IPS-15b (cell line): ENCODE measurements around the gene OR51E1.
A peak's percentile ranks its signal among the peaks of the same experiment; 100 is the strongest.

Experiments
- H3K27me3 ChIP-seq: one replicate; pipeline ENCODE4 v1.6.1; 2013; ENCODE audit warnings: low read length; ENCODE audit not compliant: control insufficient read depth, insufficient read depth
- H3K36me3 ChIP-seq: one replicate; pipeline ENCODE4 v1.6.1; 2013; ENCODE audit warnings: low read length; ENCODE audit not compliant: control insufficient read depth, insufficient read depth
- H3K4me1 ChIP-seq: one replicate; pipeline ENCODE4 v1.6.1; 2013; ENCODE audit warnings: mild to moderate bottlenecking, low read length; ENCODE audit not compliant: control insufficient read depth, insufficient read depth
- H3K4me3 ChIP-seq: one replicate; pipeline ENCODE4 v1.5.1; 2013; ENCODE audit warnings: low read depth, low read length
- H3K9ac ChIP-seq: one replicate; pipeline ENCODE4 v1.6.1; 2013; ENCODE audit warnings: low read depth, mild to moderate bottlenecking, low read length
- H3K9me3 ChIP-seq: one replicate; pipeline ENCODE4 v1.6.1; 2013; ENCODE audit warnings: mild to moderate bottlenecking, low read length; ENCODE audit not compliant: control insufficient read depth, insufficient read depth

OR51E1 gene

DNA sequence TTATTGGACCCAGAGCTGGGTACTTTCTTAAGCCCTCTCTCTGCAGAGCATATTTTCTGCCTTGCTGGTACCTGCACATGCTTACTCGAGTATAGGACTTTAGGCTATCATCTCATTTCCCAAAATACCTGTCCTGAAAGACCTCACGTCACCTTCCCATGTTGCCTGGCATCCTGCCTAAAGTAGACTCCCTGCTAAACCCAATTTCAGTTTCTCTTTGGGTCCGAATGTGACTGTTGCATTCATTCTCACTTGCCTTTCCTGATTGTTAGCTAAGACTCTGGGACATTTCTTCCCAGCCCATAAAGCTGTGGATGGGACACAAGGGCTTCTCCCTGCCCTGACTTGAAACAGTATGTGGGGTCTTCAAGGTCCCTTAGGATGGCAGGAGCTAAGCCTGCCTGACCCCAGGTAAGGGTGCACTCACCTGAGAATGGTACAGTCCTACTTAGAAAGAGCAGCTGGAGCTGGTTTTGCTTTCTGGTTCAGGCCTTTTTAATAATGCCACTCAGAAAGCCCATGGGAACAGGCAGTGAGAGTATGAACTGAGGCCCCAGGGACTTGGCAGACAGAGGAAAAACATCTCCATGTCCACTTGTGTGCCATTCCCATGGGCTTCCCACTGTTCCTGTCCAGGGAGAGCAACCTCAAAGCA lies 41.0 kb downstream of the OR51E1 start:
- no peaks in the 10 kb centered on the region for H3K9me3 ChIP-seq
- no peaks in the 10 kb centered on the region for H3K4me1 ChIP-seq
- H3K9ac ChIP-seq = no peak overlapping the region
- H3K4me3 ChIP-seq = no peak overlapping the region
- H3K27me3 ChIP-seq = no peaks in the 10 kb centered on the region
- H3K36me3 ChIP-seq = no peaks in the 10 kb centered on the region

GRCh38 chr11:4695442-4695841 lies 51.7 kb downstream of the OR51E1 start:
- H3K4me3 ChIP-seq = no peak overlapping the region
- H3K4me1 ChIP-seq = no peaks in the 10 kb centered on the region
- H3K27me3 ChIP-seq = no peaks in the 10 kb centered on the region
- no peaks in the 10 kb centered on the region for H3K36me3 ChIP-seq
- no peak overlapping the region for H3K9ac ChIP-seq
- no peaks in the 10 kb centered on the region for H3K9me3 ChIP-seq

DNA sequence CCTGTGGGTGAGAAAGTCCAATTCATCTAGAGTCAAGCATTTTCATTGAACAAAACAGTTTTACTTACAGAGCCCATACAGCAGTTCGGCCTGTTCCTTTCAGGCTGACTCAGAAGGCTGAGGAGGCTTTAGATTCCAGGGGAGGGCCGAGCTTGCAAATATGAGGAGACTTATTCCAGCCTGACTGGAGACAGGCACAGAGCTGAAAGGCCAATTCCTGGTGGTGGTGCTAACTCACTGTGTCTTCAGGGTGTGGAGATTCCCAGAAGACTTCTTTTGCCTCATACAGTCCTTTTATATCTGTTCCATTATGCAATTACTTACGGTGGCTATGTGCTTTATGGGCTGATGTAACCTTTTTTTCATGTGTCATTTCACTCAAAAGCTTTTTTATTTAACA lies 53.8 kb downstream of the OR51E1 start, which contains the start of gene OR51E2:
Gene OR51E2, minus strand, starts transcription at position 269 of the 400 bp plus-strand sequence. CDS start 15,142 bp downstream, outside the sequence.
- Histone ChIP-seq H3K27me3 (no peaks in the 10 kb centered on the region), H3K9me3 (no peaks in the 10 kb centered on the region), H3K9ac (no peak within 1 kb of the TSS), H3K36me3 (no peaks in the 10 kb centered on the region), H3K4me3 (no peak within 1 kb of the TSS), H3K4me1 (no peaks in the 10 kb centered on the region)

GRCh38 chr11:4699697-4700435 lies 56.1 kb downstream of the OR51E1 start:
- Histone ChIP-seq H3K27me3 (no peaks in the 10 kb centered on the region), H3K9ac (no peak overlapping the region), H3K36me3 (no peaks in the 10 kb centered on the region), H3K4me3 (no peak overlapping the region), H3K4me1 (peaks cover 10% of the 10 kb centered on the region), H3K9me3 (no peaks in the 10 kb centered on the region)

DNA sequence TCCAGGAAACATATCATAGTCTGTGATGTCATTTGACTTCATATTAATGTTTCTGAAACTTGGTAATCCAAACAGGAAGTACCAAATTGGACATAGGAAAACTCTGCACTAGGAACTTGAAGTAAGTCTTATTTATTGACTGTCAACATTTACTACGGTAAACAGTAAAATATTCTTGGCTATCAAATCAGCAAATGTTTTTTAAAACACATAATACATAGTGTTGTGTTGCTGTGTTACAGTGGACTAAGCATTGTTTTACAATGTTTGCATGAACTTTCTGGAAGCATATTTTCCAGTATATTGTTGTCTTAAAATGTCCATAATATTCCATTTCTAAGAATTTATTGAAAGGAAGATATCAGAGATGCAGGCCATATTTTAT lies 56.6 kb downstream of the OR51E1 start:
- Histone ChIP-seq H3K4me1 (peaks cover 13% of the 10 kb centered on the region), H3K36me3 (no peaks in the 10 kb centered on the region), H3K9ac (no peak overlapping the region), H3K27me3 (no peaks in the 10 kb centered on the region), H3K4me3 (no peak overlapping the region), H3K9me3 (no peaks in the 10 kb centered on the region)

GRCh38 chr11:4704054-4704789 lies 60.4 kb downstream of the OR51E1 start, which contains the start of gene MMP26:
Gene MMP26, plus strand, starts transcription at chr11:4704784.
- no peaks in the 10 kb centered on the region for H3K36me3 ChIP-seq
- H3K4me1 ChIP-seq = peaks cover 13% of the 10 kb centered on the region
- H3K9me3 ChIP-seq = no peaks in the 10 kb centered on the region
- peak within 1 kb of the TSS; percentile 20 for H3K4me3 ChIP-seq
- no peak within 1 kb of the TSS for H3K9ac ChIP-seq
- H3K27me3 ChIP-seq = no peaks in the 10 kb centered on the region

DNA sequence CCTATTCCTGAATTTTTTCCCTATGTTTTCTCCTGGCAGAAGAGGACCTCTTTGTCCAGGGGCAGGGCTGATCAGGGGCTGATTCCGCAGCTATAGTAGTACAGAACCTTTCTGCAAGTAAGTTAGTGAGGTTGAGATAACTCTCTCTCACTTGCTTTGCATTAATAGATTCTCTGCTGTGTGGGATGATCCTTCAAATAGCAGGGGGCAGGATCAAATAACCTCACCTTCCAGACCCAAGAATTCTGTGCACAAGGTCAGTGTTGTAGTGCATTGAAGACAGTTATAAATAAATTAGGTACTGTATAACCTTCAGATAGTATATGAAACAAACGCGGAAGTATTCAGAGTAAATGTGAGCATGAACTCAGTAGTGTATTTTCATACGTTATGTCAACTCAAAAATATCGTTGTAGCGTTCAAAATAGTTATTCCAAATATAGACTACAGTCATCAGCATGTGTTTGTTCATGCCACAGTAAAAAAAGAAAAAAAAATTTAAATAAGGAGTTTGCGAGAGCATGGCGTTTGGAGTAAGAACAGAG lies 61.1 kb downstream of the OR51E1 start:
- H3K9ac ChIP-seq = no peak overlapping the region
- H3K27me3 ChIP-seq = no peaks in the 10 kb centered on the region
- H3K36me3 ChIP-seq = no peaks in the 10 kb centered on the region
- H3K9me3 ChIP-seq = no peaks in the 10 kb centered on the region
- peaks cover 13% of the 10 kb centered on the region for H3K4me1 ChIP-seq
- no peak overlapping the region for H3K4me3 ChIP-seq
